Measurements from ENCODE around the gene CENPI.
"Not testable (repeated sequence)": the region's sequence is repeated elsewhere in the genome, so short reads cannot be mapped to it uniquely, and the experiment has no call there.

The CENPI gene, protein sequence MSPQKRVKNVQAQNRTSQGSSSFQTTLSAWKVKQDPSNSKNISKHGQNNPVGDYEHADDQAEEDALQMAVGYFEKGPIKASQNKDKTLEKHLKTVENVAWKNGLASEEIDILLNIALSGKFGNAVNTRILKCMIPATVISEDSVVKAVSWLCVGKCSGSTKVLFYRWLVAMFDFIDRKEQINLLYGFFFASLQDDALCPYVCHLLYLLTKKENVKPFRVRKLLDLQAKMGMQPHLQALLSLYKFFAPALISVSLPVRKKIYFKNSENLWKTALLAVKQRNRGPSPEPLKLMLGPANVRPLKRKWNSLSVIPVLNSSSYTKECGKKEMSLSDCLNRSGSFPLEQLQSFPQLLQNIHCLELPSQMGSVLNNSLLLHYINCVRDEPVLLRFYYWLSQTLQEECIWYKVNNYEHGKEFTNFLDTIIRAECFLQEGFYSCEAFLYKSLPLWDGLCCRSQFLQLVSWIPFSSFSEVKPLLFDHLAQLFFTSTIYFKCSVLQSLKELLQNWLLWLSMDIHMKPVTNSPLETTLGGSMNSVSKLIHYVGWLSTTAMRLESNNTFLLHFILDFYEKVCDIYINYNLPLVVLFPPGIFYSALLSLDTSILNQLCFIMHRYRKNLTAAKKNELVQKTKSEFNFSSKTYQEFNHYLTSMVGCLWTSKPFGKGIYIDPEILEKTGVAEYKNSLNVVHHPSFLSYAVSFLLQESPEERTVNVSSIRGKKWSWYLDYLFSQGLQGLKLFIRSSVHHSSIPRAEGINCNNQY

DNA sequence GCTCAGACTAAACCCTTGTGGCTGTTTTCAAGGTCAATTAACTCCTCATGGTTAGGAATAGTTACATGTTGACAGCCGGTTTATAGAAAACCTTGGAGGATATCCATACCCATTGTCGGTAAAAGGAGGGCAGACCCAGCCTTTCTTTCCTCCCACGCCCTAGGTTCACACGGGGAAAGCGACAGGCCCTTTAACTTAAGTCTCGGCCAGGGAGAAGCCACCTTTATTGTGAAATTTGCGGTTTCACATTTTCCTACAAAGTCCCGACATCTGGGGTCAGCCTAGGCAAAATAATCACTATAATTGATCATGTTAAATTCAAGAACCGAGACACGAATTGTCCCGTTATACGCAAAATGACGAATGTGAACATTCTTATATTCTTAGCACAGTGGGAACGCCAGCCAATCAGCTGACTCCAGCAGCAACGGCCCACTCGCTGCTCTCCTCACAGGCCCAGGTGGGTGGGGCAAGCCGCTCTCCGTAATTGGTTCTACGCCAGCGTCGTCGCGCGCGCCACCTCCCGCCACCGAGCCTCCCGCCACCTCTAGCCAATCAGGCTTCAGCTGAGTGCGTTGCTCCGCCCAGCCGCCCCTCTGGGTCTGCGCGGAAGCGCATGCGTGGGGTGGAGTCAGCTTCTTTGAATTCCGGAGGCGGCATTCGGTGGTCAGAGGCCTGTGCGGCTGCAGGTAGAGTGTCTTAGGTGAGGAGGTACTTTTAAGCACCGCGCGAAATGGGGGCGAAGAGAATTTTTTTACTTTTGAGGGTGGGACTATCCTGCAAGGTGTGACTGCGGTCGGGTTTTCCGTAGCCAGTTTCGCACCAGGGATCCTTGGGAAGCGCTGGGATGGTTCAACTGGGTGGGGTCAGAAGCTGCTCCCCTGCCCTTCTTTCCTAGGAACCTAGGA lies at the start of gene CENPI:
TSS of gene CENPI (plus strand) at position 659 of the 908 bp plus-strand sequence. CDS start 2,867 bp downstream, outside the sequence.
- peak; percentile 96 for DNase-seq (ENCODE audit: low spot score)

DNA sequence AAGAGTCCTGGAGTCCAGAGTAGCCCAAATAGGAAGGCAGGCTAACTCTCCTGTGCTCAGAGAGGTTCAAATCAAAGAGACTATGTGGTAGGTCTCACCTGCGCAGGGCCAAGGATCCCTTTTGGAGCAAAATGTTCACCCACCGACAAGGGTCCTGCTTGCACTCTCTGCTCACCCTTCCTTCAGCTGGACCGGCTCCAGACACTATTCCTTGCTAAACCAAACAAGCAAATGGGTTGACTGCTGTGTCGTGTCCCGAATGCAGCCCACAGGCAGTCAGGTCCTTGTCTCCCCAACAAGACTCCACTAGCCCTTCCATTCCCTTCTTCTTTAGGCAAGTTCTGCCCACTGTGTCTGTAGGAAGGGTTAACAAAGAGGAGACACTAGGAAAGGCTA lies 46.9 kb upstream of the CENPI start:
- DNase-seq (ENCODE audit: low spot score), result no peak

DNA sequence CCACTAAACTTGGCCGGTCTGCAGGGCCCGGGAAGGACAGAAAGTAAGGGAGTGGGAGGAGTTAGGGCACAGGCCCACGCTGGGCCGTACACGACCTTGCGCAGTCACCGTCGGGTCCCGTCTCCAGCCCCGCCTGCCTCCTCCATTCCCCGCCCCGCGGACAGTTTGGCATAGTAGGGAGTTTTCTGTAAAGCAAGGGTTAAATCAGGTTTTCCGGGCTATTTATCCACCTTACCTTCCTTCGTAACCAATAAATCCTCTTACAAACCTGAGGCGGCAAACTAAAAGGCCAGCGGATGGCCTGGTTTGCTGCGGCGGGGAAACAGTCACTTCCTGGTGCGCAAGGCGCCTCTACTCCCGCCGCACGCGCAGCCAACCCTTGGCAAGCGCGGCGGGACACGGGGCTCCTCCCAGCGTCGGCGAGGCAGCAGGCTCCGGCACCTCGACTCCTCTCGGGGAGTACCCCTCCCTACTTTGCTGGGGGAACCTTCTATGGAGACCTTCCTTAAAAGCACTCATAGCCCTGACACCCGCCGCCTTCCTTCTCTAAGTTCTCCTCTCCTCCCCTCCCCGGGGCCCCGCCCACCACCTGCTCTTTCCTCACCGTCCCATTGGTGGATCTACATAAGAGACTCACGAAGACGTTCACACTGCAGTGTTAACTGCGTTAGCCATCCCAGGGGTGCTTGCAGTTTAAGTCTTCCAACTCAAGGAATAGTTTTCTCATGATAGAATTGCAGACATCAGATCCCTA lies 46.3 kb upstream of the CENPI start, which contains the start of gene TRMT2B:
TSS of gene TRMT2B (minus strand) at position 563 of the 754 bp plus-strand sequence. CDS start 9,822 bp downstream, outside the sequence.
- peak; percentile 82 for DNase-seq (ENCODE audit: low spot score)

DNA sequence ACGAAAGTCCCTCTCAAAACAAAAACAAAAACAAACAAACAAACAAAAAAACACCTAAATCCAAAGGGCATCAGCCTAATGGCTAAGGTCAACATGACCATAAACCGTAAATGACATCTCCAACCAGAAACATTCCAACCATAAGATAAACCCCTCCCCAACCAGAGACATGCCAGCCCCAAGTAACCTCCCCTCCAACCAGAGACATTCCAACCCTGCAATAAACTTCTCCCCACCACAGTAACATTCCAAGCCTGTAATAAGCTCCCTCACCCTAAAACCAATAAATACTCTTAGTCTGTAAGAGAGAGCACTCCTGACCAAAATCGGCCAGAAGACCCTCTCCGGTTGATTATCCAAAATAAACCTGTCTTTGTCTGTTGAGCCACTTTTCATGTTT lies 41.5 kb upstream of the CENPI start:
- not testable (repeated sequence) for DNase-seq (ENCODE audit: low spot score)

DNA sequence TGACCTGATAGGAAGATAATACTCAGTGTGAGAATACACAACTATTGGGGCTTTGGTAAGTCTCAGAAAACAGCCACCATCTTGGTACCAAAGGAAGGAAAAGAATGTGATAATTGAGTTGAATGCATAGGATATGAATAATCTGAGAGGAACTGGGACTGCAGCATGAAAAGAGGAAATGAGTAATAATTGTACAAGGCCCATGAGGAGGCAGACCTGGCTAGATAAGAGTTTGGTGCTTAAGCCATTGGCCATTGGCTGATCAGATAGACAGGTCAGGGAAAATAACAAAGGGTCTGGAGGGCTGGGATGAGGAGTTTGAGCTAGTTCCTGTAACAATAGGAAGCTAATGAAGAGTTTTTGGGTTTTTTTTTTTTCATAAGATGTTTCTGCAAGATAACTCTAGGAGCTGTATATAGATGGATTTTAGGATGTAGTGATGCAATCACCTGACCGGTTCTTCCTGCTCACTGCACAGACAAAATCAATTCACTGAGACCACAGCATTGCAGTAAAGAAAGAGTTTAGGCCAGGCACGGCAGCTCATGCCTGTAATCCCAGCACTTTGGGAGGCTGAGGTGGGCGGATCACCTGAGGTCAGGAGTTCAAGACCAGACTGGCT lies 40.8 kb upstream of the CENPI start:
- DNase-seq (ENCODE audit: low spot score), result no peak

DNA sequence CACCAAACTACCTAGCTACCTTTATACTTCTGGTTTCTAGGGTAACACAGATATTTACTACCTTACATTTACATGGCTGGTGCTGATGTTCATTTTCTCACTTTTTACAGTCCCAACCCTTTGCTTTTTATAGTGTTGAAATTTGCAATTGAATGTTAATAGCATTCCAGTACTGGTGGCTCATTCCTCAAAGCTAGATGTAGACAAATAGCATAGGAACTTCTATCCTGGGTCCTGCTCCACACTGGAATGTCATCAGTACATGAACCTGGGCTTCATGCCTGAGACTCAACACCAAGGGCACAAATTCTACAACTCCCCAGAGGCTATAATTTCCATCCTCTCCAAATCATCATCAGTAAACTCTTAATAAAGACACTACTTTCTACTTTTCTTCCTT lies 35.8 kb upstream of the CENPI start:
- DNase-seq (ENCODE audit: low spot score), result no peak

DNA sequence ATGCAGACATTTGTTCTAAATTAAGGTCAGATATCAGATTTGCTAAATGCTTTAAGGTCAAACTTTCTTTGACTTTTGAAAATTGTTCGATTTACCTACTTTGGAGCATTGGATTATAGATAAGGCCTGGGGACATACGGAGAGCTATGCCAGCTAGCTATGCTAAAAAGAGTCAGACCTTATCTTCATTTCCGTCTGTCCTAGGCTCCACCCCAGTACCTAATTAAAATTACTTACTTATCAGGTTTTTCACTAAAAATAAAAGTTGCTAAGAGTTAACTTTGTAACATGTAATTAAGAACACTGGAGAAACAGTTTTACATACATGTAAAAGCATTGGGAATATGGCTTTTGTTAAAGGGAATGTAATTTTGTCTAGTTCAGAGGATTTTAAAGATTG lies 26.4 kb upstream of the CENPI start:
- no peak for DNase-seq (ENCODE audit: low spot score)

DNA sequence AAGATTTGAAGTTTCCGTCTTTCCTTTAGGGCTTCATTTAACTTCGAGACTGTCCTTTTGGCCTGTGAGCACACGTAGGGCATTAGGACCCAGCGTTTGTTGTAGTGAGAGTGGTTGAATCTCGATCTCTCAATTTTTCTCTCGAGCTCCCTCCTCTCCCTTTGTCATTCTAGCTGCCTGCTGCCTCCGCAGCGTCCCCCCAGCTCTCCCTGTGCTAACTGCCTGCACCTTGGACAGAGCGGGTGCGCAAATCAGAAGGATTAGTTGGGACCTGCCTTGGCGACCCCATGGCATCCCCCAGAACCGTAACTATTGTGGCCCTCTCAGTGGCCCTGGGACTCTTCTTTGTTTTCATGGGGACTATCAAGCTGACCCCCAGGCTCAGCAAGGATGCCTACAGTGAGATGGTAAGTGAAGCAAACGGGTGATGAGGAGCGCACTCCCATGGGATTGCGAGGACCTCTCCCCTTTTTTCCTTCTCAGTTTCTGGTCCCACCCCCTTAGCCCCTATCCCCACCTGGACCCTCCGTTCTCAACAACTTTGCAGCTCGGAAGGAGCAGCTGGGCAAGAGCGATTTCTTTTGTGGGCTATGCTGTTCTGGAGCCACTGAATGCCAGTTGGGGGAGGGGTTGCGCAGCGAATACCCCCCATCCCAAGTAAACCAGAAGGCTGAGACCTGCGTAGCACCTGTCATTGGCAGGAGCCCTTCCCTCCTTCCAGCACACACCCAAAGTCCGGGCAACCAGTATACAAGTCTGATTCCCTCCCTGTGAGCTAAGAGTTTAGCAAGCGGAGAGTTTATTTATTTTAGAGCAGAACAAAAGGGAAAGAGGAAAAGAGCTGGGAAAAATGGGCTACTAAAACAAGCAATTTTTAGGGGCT lies 19.0 kb upstream of the CENPI start, which contains the start of gene TMEM35A:
TSS of gene TMEM35A (plus strand) at position 164 of the 883 bp plus-strand sequence. CDS start at position 288, 124 bp downstream.
- no peak for DNase-seq (ENCODE audit: low spot score)

DNA sequence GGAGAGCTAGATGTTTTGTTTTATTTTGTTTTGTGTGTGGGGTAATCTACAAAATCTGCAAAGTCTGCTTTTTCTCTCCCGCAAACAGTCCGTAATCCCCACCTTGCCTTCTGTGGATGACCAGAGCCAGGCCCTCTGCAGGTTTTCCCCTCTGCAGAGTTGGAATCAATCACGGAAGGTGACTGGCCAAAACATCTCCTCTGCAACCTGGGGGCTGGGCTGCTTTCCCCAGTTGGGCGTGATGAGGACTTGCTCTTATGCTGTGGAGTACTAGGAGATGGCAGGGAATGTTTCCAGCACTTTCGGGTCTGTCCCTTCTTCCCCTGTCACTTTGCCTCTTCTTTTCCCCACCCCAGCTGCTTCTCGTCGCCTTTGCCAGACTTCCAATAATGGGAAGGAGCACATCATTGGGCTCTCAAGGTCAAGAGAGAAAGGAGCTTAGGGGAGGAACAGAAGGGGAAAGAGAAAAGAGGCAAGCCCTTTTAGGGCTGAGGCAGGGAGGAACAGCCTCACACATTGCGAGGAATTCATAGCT lies 18.2 kb upstream of the CENPI start:
- no peak for DNase-seq (ENCODE audit: low spot score)

DNA sequence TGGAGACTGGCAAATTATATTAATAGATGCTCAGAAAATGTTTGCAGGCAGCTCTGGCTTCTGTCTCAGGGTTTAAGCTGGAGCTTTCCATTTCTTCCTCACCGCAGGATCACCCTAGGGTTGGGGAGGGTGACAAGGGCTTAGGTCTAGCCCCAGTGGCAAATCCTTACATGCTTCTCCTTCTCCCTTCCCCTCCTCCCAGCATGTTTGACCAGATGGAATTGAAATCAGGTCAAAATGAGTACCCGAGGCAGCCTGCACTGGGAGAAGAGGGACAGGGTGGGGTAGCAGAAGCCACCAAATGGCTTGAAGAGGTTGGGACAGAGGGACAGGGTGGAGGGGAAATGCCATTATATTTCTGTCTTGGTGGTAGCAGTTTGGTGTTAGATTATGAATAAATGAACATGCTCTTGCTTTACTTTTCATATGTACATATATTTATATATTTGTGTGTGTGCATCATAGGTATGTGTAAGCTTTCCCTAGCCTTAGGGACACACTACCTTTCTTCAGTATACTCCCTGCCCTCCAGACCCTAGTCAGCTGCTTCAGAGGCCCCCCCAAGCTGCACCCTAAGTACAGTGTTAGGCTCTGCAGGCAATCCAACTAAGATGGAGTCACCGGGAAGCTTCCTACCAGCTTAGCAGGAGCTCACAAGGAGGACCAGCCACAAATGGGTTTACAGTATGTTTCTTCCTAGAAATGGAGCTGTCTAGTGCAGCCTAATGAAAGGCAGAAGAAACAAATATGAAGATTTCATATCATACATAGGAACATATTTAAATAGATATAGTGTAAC lies 17.5 kb upstream of the CENPI start:
- DNase-seq (ENCODE audit: low spot score), result no peak

DNA sequence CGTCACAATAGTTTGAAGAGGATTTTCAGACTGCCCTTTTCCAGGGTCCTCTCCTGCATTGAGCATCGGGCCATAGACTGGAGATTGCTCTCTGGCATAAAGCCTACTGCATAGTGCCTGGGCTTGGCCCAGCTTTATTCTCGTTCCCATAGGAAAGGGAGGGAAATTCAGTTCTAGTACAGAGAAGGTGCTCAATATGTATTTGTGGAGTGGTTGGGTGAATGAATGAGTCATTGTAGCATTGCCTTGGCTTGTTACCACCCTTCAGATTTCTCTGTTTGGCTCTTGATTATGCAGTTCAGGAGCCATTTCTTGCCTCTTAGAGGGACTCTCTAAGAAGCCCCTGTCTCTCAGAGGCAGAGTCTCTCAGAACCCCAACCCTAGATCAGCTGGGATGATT lies 16.8 kb upstream of the CENPI start:
- DNase-seq (ENCODE audit: low spot score), result no peak

DNA sequence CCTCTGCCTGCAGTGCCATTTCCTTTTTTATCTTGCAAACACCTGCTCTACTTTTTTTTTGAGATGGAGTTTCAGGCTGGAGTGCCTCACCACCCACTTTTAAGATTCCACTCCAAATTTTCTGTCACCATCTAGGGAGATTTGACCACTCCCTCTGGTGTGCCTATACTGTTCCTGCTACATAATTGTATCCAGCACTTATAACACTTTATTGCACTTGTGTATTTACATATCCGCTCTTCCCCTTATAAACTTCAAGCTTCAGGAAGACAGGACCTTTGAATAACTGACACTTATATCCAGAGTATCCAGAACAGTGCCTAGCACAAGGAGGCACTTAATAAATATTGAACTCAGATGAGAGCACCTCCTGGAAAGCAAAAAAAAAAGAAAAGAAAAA lies 6.2 kb upstream of the CENPI start:
- DNase-seq (ENCODE audit: low spot score), result no peak

DNA sequence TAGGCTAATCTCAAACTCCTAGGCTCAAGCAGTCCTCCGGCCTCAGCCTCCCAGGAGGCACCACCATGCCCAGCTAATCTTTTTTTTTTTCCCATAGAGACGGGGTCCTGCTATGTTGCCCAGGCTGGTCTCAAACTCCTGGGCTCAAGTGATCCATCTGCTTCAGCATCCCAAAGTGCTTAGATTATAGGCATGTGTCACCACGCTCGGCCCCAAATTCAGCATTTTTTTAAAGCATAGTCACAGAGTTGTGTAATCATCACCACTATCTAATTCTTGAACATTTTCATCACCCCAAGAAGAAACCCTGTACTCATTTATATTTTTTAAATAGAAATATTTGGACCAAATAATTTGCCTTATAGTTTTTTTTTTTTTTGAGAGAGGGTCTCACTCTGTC lies 10.3 kb downstream of the CENPI start:
- DNase-seq (ENCODE audit: low spot score), result no peak

DNA sequence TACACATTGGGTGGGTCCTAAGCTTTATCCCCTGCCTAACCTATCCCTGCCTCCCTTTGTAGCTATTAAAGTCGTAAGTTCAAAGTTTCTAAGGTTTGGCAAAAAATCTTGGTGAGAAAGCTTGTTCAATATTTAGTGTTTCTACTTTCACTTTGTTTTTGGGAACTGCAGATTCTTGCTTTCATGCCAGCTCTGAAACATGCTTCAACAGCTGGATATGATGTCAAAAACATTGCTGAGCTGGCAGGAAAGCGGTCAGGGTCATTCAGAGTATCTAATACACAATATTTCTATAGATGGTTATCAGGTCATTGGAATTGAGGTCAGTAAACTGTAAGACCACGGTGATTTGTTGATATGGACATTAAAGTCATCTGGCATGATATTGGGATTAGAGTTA lies 19.7 kb downstream of the CENPI start:
- DNase-seq (ENCODE audit: low spot score), result no peak

DNA sequence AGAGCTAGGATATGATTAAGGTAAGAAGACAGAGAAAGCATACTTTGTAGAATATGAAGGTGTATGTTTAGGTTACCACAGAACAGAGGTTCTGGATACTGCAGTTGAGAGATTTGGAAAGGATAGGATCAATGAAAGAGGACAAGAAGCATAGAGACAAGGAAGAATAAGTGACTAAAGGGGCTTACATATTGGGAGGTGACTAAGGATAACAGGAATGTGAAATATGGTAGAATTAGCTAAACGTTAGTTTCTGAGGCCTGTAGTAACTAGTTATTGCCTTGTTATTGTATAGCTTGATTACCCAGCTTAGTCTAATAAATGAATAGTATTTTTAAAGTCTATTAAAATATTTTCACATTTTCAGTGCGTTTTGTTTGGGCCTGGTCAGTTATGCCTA lies 38.2 kb downstream of the CENPI start:
- DNase-seq (ENCODE audit: low spot score), result no peak
